Measurements from ENCODE around the gene S1PR5. TPM values are rescaled to one million over a fixed set of nuclear protein-coding genes. Genes with fewer than 3 reads are reported as not detected.

The S1PR5 gene
- polyA plus RNA-seq, 1 experiment: 0.40 TPM

GRCh38 chr19:10478903-10479384 lies 38.3 kb downstream of the S1PR5 start:
- Histone ChIP-seq H3K36me3 (ENCODE audit: control insufficient read depth, insufficient read depth, low read length) (no peaks in the 10 kb centered on the region), H3K27me3 (ENCODE audit: control insufficient read depth, insufficient read depth, low read length) (no peaks in the 10 kb centered on the region), H3K4me3 (ENCODE audit: low read depth, low read length) (peak overlapping the region; percentile 37)
- POLR2A ChIA-PET: no interaction called here
- DNase-seq (ENCODE audit: low read depth): peak; percentile 62
- peak; percentile 70 for TF ChIP-seq CTCF (IDR thresholded peaks at IDR 0.05; ENCODE audit: insufficient read depth, low read depth, low read length)
- CTCF ChIA-PET: interaction anchor here (0.5 to 2.0 kb wide), 14 partner anchors 9 to 468 kb away, joined by 3 to 5 read pairs (median 3); no protein-coding TSS in a partner anchor

- H3K27me3 ChIP-seq (ENCODE audit: control insufficient read depth, insufficient read depth, low read length): no peaks in the 10 kb centered on the region
- peak overlapping the region; percentile 14 for H3K4me3 ChIP-seq (ENCODE audit: low read depth, low read length)
- no peak for TF ChIP-seq CTCF (IDR thresholded peaks at IDR 0.05; ENCODE audit: insufficient read depth, low read depth, low read length)
- no peaks in the 10 kb centered on the region for H3K36me3 ChIP-seq (ENCODE audit: control insufficient read depth, insufficient read depth, low read length)
- POLR2A ChIA-PET: no interaction called here
- peak; percentile 19 for DNase-seq (ENCODE audit: low read depth)
- CTCF ChIA-PET: interaction anchor here (0.7 to 2.0 kb wide), 9 partner anchors 9 to 221 kb away, joined by 3 to 5 read pairs (median 4); no protein-coding TSS in a partner anchor
These were observed 38.8 kb downstream of the S1PR5 start for GRCh38 chr19:10478476-10478875.

- ChIA-PET POLR2A (no interaction called here), CTCF (interaction anchor here (1.9 kb wide), 1 partner anchor 58 kb away, joined by 5 read pairs; no protein-coding TSS in a partner anchor)
- Histone ChIP-seq H3K27me3 (ENCODE audit: control insufficient read depth, insufficient read depth, low read length) (no peaks in the 10 kb centered on the region), H3K4me3 (ENCODE audit: low read depth, low read length) (no peak overlapping the region), H3K36me3 (ENCODE audit: control insufficient read depth, insufficient read depth, low read length) (no peaks in the 10 kb centered on the region)
- no peak for TF ChIP-seq CTCF (IDR thresholded peaks at IDR 0.05; ENCODE audit: insufficient read depth, low read depth, low read length)
- DNase-seq (ENCODE audit: low read depth): no peak
These were observed 42.2 kb downstream of the S1PR5 start for GRCh38 chr19:10474962-10475451.

- ChIA-PET POLR2A (no interaction called here), CTCF (interaction anchor here (1.0 to 2.0 kb wide), 2 partner anchors 11 to 18 kb away, joined by 3 to 15 read pairs; no protein-coding TSS in a partner anchor)
- H3K4me3 ChIP-seq (ENCODE audit: low read depth, low read length): no peak overlapping the region
- no peaks in the 10 kb centered on the region; the same call in 1 of the 2 replicates for H3K36me3 ChIP-seq (ENCODE audit: control insufficient read depth, insufficient read depth, low read length)
- DNase-seq (ENCODE audit: low read depth): no peak
- no peak for TF ChIP-seq CTCF (IDR thresholded peaks at IDR 0.05; ENCODE audit: insufficient read depth, low read depth, low read length)
- H3K27me3 ChIP-seq (ENCODE audit: control insufficient read depth, insufficient read depth, low read length): no peaks in the 10 kb centered on the region
These were observed 44.1 kb downstream of the S1PR5 start for GRCh38 chr19:10473192-10473591.

GRCh38 chr19:10471909-10472308 lies 45.3 kb downstream of the S1PR5 start:
- POLR2A ChIA-PET: no interaction called here
- CTCF ChIA-PET: no interaction called here
- Histone ChIP-seq H3K27me3 (ENCODE audit: control insufficient read depth, insufficient read depth, low read length) (no peaks in the 10 kb centered on the region), H3K36me3 (ENCODE audit: control insufficient read depth, insufficient read depth, low read length) (peaks cover 2% of the 10 kb centered on the region), H3K4me3 (ENCODE audit: low read depth, low read length) (no peak overlapping the region)
- no peak for DNase-seq (ENCODE audit: low read depth)
- peak; percentile 46; the same call in 1 of the 2 replicates for TF ChIP-seq CTCF (IDR thresholded peaks at IDR 0.05; ENCODE audit: insufficient read depth, low read depth, low read length)

All from BJ (cell line).